NCI-H2081 treated with DMSO at 0.1 percent for 48 hours (cell line): ENCODE measurements around the gene RBFA.
A peak's percentile ranks its signal among the peaks of the same experiment; 100 is the strongest.

Source experiments
- DNase-seq: peaks from one replicate; lab custom pipeline; 2025; lab: John Stamatoyannopoulos, UW

RBFA gene

GRCh38 chr18:80033181-80034067, 810 bp upstream of the RBFA start:
- DNase-seq = peak; percentile 87

- DNase-seq = no peak
These were observed 695 bp downstream of the RBFA start for GRCh38 chr18:80034852-80035406.

- no peak for DNase-seq
These were observed 1.8 kb downstream of the RBFA start for GRCh38 chr18:80035997-80036396.

GRCh38 chr18:80037300-80037699, 3.1 kb downstream of the RBFA start:
- DNase-seq = no peak

DNA sequence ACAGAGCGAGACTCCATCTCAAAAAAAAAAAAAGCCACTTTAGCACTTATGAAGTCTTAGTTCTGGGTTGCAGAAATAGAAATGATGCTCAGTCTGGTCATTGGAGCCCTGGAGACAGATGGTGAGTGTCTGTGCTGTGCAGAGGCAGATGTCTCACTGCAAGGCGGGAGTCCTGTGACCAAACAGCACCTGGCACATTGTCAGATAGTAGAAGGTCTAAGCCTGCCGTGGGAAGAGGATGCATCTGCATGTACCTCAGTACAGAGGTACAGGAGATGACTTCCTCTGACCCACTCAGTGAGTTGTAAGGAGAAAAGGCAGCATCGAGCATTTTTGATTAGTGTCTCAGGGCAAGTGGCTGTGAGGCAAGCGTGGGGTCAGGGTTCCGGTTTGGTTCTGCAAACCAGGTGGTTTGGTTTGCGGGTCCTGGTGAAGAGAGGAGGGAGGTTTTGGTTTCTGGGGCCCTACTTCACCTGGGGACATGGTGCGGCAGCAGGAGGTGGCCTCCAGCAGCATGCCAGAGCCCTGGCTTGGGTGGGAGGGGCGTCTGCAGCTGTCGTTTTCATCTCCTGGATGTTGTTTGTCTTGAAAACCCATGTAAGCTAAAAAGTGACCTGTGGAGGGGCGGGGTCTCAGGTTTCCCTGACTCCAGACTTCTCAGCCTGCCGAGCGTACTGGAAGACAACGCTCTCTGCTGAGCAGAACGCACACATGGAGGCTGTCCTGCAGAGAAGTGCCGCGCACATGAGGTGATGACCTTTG, 3.8 kb downstream of the RBFA start:
- no peak for DNase-seq

GRCh38 chr18:80040515-80040914, 6.3 kb downstream of the RBFA start:
- no peak for DNase-seq

- no peak for DNase-seq
These were observed 7.2 kb downstream of the RBFA start for GRCh38 chr18:80041424-80041823.

- DNase-seq = no peak
These were observed 8.6 kb downstream of the RBFA start for GRCh38 chr18:80042785-80043184.

- no peak for DNase-seq
These were observed 9.8 kb downstream of the RBFA start for GRCh38 chr18:80044072-80044471.

DNA sequence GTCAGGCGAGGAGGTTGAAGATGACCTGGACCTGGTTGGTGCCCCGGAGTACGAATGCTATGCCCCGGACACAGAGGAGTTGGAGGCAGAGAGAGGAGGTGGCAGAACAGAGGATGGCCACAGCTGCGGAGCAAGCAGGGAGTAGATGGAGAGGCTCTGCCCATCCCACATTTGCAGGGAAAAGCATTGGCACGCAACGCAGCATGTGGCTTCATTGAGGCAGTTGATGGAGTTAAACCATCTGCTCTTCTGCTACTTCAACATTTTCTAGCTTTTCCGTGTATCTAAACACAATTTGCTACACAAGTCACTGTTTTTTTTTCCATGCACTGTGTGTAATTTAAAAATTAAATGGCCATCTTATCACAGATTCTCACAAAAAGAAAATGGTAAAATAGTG, 11.8 kb downstream of the RBFA start:
- DNase-seq = no peak

DNA sequence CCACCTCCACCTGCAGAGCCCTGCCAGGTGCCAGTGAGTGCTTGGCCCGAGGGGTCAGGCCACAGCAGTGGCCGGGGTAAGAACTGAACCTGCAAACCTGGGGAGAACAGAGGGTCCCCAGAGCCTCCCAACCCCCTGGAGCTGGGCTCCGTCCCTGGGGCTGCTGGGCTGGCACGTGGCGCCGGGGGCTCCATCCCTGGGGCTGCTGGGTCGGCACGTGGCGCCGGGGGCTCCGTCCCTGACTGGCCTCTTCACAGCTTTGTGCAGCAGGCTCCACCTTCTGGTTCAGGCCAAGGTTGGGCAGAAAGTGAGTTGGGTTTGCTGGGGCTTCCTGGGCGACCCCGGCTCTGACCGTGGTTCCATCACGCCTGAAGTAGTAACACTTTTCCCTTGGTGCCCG, 12.2 kb downstream of the RBFA start:
- DNase-seq = no peak

DNA sequence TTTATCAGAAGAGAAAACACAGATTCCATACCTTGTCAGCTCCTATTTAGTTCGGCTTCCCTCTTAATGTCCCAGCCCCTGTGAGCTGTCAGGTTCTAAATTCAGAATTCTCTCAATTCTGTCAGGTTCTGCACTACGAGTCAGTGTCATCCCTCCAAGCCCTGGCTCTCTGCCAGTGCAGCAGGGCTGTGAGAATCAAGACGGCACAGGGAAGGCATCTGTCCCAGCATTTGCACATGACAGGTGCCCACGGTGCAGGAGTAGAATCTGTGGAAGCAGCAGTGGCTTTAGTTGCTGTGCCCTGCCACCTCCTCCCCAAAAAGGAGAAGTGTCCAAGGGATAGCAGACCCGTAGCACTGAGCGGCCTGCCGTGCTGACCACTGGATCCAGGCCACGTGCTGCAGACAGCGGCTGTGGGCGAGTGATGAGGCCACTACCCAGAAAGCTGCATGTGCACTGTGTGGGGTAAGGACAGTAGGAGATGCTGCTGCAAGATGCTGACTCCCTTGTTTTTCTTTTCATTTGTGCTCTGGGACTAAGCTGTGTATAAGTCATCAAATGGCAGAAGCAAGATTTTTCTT, 12.8 kb downstream of the RBFA start:
- DNase-seq = no peak

DNA sequence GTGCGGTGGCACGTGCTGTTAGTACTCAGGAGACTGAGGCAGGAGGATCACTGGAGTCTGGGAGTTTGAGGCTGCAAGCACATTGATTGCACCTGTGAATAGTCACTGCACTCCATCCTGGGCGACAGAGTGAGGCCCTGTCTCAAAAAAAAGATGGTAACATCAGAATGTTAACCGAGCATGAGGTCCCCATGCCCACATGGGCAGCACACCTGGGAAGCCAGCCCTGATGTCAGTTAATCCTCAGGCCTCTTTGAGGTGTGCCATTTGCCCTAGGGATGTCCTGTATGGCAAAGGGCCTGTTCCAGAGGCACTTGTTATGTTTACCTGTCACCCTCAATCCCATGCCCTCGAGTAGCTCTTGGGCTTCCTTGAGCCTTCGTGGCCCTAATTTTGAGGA, 16.6 kb downstream of the RBFA start:
- DNase-seq = no peak

GRCh38 chr18:80056095-80056494, 21.9 kb downstream of the RBFA start:
- no peak for DNase-seq

- no peak for DNase-seq
These were observed 25.7 kb downstream of the RBFA start for GRCh38 chr18:80059945-80060344.

DNA sequence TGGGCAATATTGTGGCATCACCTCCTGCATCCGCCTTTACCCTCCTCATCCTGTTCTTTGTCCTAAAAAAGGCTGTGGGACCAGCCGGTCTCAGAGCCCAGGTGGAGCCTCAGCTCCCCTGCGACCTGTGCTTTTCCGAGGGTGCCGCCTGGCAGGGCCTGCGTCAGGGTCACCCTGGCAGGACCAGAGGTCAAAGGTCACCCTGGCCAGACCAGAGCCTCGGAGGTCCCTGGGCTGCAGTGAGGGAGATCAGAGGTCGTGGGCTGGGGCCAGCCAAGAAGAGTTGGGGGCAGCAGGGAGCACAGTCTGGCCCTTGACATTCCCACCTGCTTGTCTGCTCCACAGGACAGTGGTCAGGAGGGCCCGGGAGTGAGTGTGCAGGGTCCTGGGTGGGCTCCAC, 31.5 kb downstream of the RBFA start:
- no peak for DNase-seq

- no peak for DNase-seq
These were observed 33.1 kb downstream of the RBFA start for GRCh38 chr18:80067321-80067720.

- no peak for DNase-seq
These were observed 33.7 kb downstream of the RBFA start for GRCh38 chr18:80067897-80068296.

- DNase-seq = no peak
These were observed 34.5 kb downstream of the RBFA start for GRCh38 chr18:80068571-80069272.

DNA sequence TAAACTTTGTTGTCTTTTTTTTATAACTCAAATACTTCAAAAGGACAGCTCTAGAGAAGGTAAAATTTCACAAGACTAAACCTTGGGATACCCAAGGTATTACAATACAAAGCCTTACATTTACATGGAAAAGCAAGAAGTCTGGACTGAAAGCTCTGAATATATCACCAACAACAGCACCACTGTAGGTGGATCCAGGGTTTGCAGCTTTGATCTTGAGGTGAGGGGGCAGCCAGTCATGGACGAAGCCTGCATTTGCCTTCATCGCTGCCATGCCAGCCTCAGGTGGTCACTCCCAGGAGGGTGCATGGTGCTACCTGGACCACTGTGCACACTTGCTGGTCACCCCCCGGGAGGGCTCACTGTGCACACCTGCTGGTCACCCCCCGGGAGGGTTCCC, 36.6 kb downstream of the RBFA start:
- DNase-seq = no peak

DNA sequence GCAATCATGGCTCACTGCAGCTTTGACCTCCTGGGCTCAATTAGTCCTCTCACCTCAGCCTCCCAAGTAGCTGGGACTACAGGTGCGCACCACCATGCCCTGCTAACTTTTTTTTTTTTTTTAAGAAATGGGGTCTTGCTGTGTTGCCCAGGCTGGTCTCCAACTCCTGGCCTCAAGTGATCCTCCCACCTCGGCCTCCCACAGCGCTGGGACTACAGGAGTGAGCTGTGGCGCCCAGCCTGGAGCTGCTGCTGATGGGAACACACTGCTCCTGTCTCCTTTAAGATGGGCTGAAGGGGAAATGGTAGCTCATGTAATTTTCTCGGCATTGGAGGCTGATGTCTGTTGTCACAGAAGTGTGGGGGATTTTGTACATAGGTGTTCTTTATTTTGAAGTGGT, 39.9 kb downstream of the RBFA start:
- no peak for DNase-seq

DNA sequence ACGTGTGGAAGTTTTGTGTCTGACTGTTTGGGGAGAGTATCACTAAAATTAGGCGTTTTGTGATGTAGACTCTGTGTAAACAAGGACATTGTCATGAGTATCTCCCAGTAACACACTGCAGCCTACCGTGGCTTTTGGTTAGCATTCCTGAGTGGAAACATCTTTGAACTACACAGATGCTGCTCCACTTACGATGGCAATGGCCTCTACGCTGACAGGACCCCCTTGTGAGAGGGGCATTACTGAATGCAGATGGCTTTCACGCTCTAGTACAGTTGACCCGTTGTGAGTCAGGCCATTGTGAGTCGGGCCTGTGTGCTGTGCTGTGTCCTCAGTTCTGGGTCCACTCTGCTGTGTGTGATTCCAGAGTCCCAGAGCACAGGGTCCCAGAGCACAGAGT, 40.5 kb downstream of the RBFA start:
- DNase-seq = no peak
